GM21737 (cell line): ENCODE measurements around the gene PROSER3.

Experiments
- ATAC-seq: cut with Tn5 transposase; IDR thresholded peaks from one replicate; pipeline ENCODE4 v1.9.1; 2021; ENCODE audit warnings: mild to moderate bottlenecking, moderate library complexity; ENCODE audit not compliant: unreplicated experiment

PROSER3 gene

GRCh38 chr19:35757749-35758608 is at the start of gene PROSER3:
PROSER3 (plus strand) TSS chr19:35758176; CDS start chr19:35758216, 40 bp downstream.
- ATAC-seq: peak; percentile 94

GRCh38 chr19:35708391-35708790 is 49.6 kb upstream of the PROSER3 start:
- no peak for ATAC-seq

GRCh38 chr19:35710784-35711723 is 46.9 kb upstream of the PROSER3 start:
- peak; percentile 35 for ATAC-seq

- no peak for ATAC-seq
Observed at GRCh38 chr19:35712567-35713505, 45.1 kb upstream of the PROSER3 start.

GRCh38 chr19:35713506-35713850 is 44.5 kb upstream of the PROSER3 start:
- no peak for ATAC-seq

GRCh38 chr19:35713904-35714495 is 44.0 kb upstream of the PROSER3 start:
- no peak for ATAC-seq

- ATAC-seq: no peak
Observed at GRCh38 chr19:35714601-35715354, 43.2 kb upstream of the PROSER3 start.

- no peak for ATAC-seq
Observed at GRCh38 chr19:35715355-35715809, 42.6 kb upstream of the PROSER3 start.

- ATAC-seq: no peak
Observed at GRCh38 chr19:35715981-35716800, 41.8 kb upstream of the PROSER3 start.

- peak; percentile 58 for ATAC-seq
Observed at GRCh38 chr19:35716801-35717664, 40.9 kb upstream of the PROSER3 start.

GRCh38 chr19:35717665-35718344 is 40.2 kb upstream of the PROSER3 start, which contains the start of gene KMT2B:
KMT2B (plus strand) TSS chr19:35718003; CDS start chr19:35718019, 16 bp downstream.
- no peak for ATAC-seq

GRCh38 chr19:35718345-35719041 is 39.5 kb upstream of the PROSER3 start:
- no peak for ATAC-seq

- ATAC-seq: no peak
Observed at GRCh38 chr19:35719402-35720162, 38.4 kb upstream of the PROSER3 start.

GRCh38 chr19:35720163-35720524 is 37.8 kb upstream of the PROSER3 start:
- no peak for ATAC-seq

GRCh38 chr19:35720648-35721047 is 37.3 kb upstream of the PROSER3 start:
- ATAC-seq: no peak

GRCh38 chr19:35721374-35721773 is 36.6 kb upstream of the PROSER3 start:
- ATAC-seq: no peak
